Measurements from ENCODE around the gene PIK3CB.

- TF ChIP-seq CTCF (IDR thresholded peaks at IDR 0.05): no peak
- no peak for TF ChIP-seq EP300 (IDR thresholded peaks at IDR 0.05)
- no peak for TF ChIP-seq POLR2A (IDR thresholded peaks at IDR 0.05)
- no peak for TF ChIP-seq POLR2AphosphoS5 (IDR thresholded peaks at IDR 0.05)
Measured at GRCh38 chr3:138829097-138829496, 5.6 kb downstream of the PIK3CB start.
